Measurements from ENCODE around the gene PKP4.

Gene PKP4

DNA sequence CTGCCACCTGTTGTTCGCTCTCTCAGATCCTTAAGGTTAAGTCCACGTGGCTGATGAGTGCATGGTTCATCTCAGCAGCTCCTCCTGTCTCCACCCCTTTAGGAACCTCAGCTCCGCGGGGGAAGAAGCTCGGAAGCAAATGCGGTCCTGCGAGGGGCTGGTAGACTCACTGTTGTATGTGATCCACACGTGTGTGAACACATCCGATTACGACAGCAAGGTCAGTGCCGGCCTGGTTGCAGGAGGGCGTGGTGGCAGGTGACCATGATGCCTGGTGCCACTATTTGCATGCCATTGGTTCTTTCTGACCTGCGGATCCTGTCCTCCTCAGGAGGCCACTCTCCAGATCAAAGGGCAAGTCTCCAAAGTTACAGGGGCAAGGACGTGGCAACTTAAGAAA is 204.5 kb downstream of the PKP4 start:
- no peaks in the 10 kb centered on the region for H3K9me3 ChIP-seq (ENCODE audit: severe bottlenecking)
- no peak for ATAC-seq (ENCODE audit: low read depth)
- H3K27me3 ChIP-seq (ENCODE audit: insufficient read depth, poor library complexity, severe bottlenecking): no peaks in the 10 kb centered on the region
- H3K27ac ChIP-seq (ENCODE audit: poor library complexity, severe bottlenecking): no peak overlapping the region
- DNase-seq (ENCODE audit: low spot score): no peak
- no peaks in the 10 kb centered on the region for H3K4me1 ChIP-seq (ENCODE audit: insufficient read depth, poor library complexity, severe bottlenecking)
- H3K4me3 ChIP-seq (ENCODE audit: severe bottlenecking): no peak overlapping the region
- H3K36me3 ChIP-seq (ENCODE audit: low read depth): peaks cover 40% of the 10 kb centered on the region
- TF ChIP-seq, protein P1, sequence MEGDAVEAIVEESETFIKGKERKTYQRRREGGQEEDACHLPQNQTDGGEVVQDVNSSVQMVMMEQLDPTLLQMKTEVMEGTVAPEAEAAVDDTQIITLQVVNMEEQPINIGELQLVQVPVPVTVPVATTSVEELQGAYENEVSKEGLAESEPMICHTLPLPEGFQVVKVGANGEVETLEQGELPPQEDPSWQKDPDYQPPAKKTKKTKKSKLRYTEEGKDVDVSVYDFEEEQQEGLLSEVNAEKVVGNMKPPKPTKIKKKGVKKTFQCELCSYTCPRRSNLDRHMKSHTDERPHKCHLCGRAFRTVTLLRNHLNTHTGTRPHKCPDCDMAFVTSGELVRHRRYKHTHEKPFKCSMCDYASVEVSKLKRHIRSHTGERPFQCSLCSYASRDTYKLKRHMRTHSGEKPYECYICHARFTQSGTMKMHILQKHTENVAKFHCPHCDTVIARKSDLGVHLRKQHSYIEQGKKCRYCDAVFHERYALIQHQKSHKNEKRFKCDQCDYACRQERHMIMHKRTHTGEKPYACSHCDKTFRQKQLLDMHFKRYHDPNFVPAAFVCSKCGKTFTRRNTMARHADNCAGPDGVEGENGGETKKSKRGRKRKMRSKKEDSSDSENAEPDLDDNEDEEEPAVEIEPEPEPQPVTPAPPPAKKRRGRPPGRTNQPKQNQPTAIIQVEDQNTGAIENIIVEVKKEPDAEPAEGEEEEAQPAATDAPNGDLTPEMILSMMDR (IDR thresholded peaks at IDR 0.05; ENCODE audit: poor library complexity, severe bottlenecking): no peak

DNA sequence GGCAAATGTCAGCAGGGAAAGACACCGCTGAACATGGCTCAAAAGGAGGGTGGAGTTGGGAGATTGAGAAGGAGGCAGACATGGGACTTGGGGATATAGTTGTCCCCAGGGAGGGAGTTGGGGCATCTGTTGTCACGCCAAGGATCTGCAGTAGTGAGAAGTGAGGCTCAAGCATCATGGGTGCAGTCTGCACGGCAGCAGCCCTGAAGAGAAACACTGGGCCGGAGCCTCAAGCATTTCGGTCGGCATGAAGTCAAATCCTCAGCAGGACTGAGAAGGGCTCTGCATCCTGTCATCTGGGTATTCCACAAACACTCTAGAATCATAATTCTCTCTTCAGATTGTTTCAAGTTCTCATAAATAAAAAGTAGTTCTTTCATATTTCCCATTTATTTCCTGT is 205.7 kb downstream of the PKP4 start:
- no peak for ATAC-seq (ENCODE audit: low read depth)
- TF ChIP-seq, protein P1 (IDR thresholded peaks at IDR 0.05; ENCODE audit: poor library complexity, severe bottlenecking): no peak

DNA sequence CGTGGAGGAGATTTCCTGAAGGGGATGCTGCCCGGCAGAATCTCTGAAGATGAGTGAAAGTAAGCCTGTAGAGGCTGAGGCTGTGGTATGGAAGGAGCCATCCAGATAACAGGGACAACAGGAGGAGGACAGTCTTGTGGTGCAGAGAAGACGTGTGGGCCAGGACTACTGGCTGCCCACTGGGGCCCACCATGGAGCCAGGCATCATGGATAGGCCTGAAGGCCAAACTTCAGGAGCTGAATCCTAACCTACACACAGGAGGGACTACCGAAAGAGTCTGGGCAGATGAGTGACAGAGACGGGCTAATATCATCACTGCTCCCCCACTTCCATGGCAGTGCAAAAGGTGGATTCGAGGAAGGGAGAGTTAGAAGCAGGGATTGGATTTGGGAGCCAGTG is 207.0 kb downstream of the PKP4 start:
- no peaks in the 10 kb centered on the region for H3K9me3 ChIP-seq (ENCODE audit: severe bottlenecking)
- DNase-seq (ENCODE audit: low spot score): no peak
- H3K4me1 ChIP-seq (ENCODE audit: insufficient read depth, poor library complexity, severe bottlenecking): no peaks in the 10 kb centered on the region
- no peaks in the 10 kb centered on the region for H3K27me3 ChIP-seq (ENCODE audit: insufficient read depth, poor library complexity, severe bottlenecking)
- H3K4me3 ChIP-seq (ENCODE audit: severe bottlenecking): no peak overlapping the region
- TF ChIP-seq, protein P1 (IDR thresholded peaks at IDR 0.05; ENCODE audit: poor library complexity, severe bottlenecking): no peak
- H3K36me3 ChIP-seq (ENCODE audit: low read depth): peaks cover 44% of the 10 kb centered on the region
- no peak for ATAC-seq (ENCODE audit: low read depth)
- H3K27ac ChIP-seq (ENCODE audit: poor library complexity, severe bottlenecking): no peak overlapping the region

More for the DNA sequence above, 205.7 kb downstream of the PKP4 start:
- H3K4me1 ChIP-seq (ENCODE audit: insufficient read depth, poor library complexity, severe bottlenecking): no peaks in the 10 kb centered on the region
- H3K4me3 ChIP-seq (ENCODE audit: severe bottlenecking): no peak overlapping the region
- H3K27me3 ChIP-seq (ENCODE audit: insufficient read depth, poor library complexity, severe bottlenecking): no peaks in the 10 kb centered on the region
- no peaks in the 10 kb centered on the region for H3K9me3 ChIP-seq (ENCODE audit: severe bottlenecking)
- H3K27ac ChIP-seq (ENCODE audit: poor library complexity, severe bottlenecking): no peak overlapping the region
- DNase-seq (ENCODE audit: low spot score): no peak
- H3K36me3 ChIP-seq (ENCODE audit: low read depth): peaks cover 52% of the 10 kb centered on the region

DNA sequence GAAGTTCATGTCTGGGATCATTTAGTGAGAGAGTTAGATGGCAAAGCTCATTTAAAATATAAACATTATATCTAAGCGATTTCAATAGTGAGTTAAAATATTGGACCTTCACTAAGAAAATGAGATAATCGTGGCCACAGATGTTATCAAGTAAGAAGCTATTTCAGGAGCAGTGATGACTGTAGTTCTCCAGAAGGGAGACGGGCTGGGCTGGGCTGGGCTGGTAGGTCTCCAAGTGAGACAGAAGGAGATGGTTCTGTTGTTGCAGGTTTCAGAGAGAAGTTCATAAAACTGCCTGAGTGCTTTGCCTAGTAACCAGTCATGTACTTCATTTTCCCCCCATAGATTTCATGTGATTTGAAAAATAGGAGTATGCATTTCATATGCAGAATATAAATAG is 208.2 kb downstream of the PKP4 start:
- Histone ChIP-seq H3K36me3 (ENCODE audit: low read depth) (peaks cover 55% of the 10 kb centered on the region), H3K27me3 (ENCODE audit: insufficient read depth, poor library complexity, severe bottlenecking) (no peaks in the 10 kb centered on the region), H3K27ac (ENCODE audit: poor library complexity, severe bottlenecking) (no peak overlapping the region), H3K9me3 (ENCODE audit: severe bottlenecking) (no peaks in the 10 kb centered on the region), H3K4me3 (ENCODE audit: severe bottlenecking) (no peak overlapping the region), H3K4me1 (ENCODE audit: insufficient read depth, poor library complexity, severe bottlenecking) (no peaks in the 10 kb centered on the region)
- ATAC-seq (ENCODE audit: low read depth): no peak
- no peak for DNase-seq (ENCODE audit: low spot score)
- TF ChIP-seq, protein P1 (IDR thresholded peaks at IDR 0.05; ENCODE audit: poor library complexity, severe bottlenecking): no peak

DNA sequence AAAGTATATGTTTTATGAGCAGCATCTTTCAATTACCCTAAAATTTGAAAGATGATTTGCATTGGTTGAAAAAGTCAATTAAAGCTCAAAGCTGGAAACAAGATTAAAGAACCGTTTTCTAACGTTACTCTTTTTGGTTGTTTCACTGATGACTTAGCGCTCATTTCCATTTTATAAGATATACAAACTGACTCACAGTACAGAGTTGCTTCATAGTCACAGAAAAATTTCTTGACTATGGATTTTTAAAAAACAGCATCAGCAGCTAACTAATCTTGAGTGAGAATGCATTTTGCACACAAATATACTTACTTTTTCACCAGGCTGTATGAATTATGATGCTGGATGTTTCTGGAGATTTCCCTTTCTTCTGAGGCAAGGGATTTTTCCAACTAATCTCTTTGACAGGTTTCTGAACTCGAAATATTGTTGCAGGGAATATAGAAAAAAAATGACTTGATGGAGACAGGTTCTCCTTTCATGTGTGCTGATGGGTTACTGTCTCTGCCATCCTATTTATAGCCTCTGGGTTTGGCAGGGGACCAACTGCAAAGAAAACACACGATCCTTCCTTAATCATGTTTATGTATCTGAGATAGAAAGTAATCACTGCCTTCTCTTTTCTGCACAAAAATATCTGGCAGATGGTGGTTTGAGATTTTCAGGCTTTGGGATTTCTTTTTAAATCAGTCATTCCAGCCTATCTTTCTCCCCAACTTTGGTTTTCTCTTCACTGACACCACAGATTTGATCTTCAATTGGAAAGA is 209.0 kb downstream of the PKP4 start:
- Histone ChIP-seq H3K27me3 (ENCODE audit: insufficient read depth, poor library complexity, severe bottlenecking) (no peaks in the 10 kb centered on the region), H3K27ac (ENCODE audit: poor library complexity, severe bottlenecking) (no peak overlapping the region), H3K4me1 (ENCODE audit: insufficient read depth, poor library complexity, severe bottlenecking) (no peaks in the 10 kb centered on the region), H3K9me3 (ENCODE audit: severe bottlenecking) (no peaks in the 10 kb centered on the region), H3K36me3 (ENCODE audit: low read depth) (peaks cover 56% of the 10 kb centered on the region), H3K4me3 (ENCODE audit: severe bottlenecking) (no peak overlapping the region)
- ATAC-seq (ENCODE audit: low read depth) (no peak), DNase-seq (ENCODE audit: low spot score) (no peak)
- TF ChIP-seq, protein P1 (IDR thresholded peaks at IDR 0.05; ENCODE audit: poor library complexity, severe bottlenecking): no peak

Data from RWPE2 (cell line).